Keratinocyte (primary cell): ENCODE results near the gene GPC5. TPM values are rescaled to one million over a fixed set of nuclear protein-coding genes. Genes with fewer than 3 reads are reported as not detected.

Experiments
- DNase-seq: peaks from one replicate; pipeline ENCODE4 v3.0.0-alpha.2; 2011; ENCODE audit warnings: low read depth, missing footprints, low spot score
- FAIRE-seq: peaks from 2 replicates; lab custom pipeline; 2011; peaks lifted over from hg19 to GRCh38; lab: Jason Lieb, UNC
- H2AFZ ChIP-seq: 2 replicates; pipeline ENCODE4 v1.6.0; 2012; ENCODE audit warnings: low read length, control low read depth, inconsistent platforms; ENCODE audit not compliant: control insufficient read depth
- H3K27ac ChIP-seq: 2 replicates; pipeline ENCODE4 v1.5.1; 2011; ENCODE audit warnings: low read length; ENCODE audit not compliant: control insufficient read depth, insufficient read depth
- H3K27me3 ChIP-seq: 3 replicates; pipeline ENCODE4 v1.6.0; 2011; ENCODE audit warnings: low read length; ENCODE audit not compliant: control insufficient read depth, insufficient read depth; ENCODE audit errors: extremely low read depth
- H3K36me3 ChIP-seq, 2 experiments: 2 replicates in 1 of 2; 3 replicates in 1 of 2; pipeline ENCODE4 v1.5.1; 2011; ENCODE audit warnings: low read length in 2 of 2, mild to moderate bottlenecking in 1 of 2; ENCODE audit not compliant: control insufficient read depth in 2 of 2, insufficient read depth in 2 of 2; ENCODE audit errors: extremely low read depth in 1 of 2
- H3K4me1 ChIP-seq: 3 replicates; pipeline ENCODE4 v1.5.1; 2011; ENCODE audit warnings: low read length; ENCODE audit not compliant: control insufficient read depth, insufficient read depth; ENCODE audit errors: extremely low read depth
- H3K4me2 ChIP-seq: 3 replicates; pipeline ENCODE4 v1.6.0; 2011; ENCODE audit warnings: low read depth, low read length; ENCODE audit not compliant: control insufficient read depth, insufficient read depth; ENCODE audit errors: extremely low read depth
- H3K4me3 ChIP-seq, 3 experiments: fragments of 200-600 bp in 1 of 3; sonication (generic) in 1 of 3; 2 replicates in 2 of 3; 3 replicates in 1 of 3; pipeline ENCODE4 v1.5.1; 2011 to 2016; ENCODE audit warnings: low read length in 3 of 3, mild to moderate bottlenecking in 3 of 3, control low read depth in 2 of 3, inconsistent platforms in 1 of 3, low read depth in 1 of 3, mixed read lengths in 1 of 3, mixed run types in 1 of 3, moderate library complexity in 1 of 3; ENCODE audit not compliant: control insufficient read depth in 2 of 3, insufficient read depth in 2 of 3; ENCODE audit errors: extremely low read depth in 1 of 3
- H3K79me2 ChIP-seq: 2 replicates; pipeline ENCODE4 v1.6.0; 2012; ENCODE audit warnings: low read length; ENCODE audit not compliant: control insufficient read depth, insufficient read depth
- H3K9ac ChIP-seq: 3 replicates; pipeline ENCODE4 v1.6.0; 2011; ENCODE audit warnings: low read length; ENCODE audit not compliant: control insufficient read depth, insufficient read depth; ENCODE audit errors: extremely low read depth
- H3K9me1 ChIP-seq: 3 replicates; pipeline ENCODE4 v1.6.0; 2011; ENCODE audit warnings: low read length; ENCODE audit not compliant: control insufficient read depth, insufficient read depth; ENCODE audit errors: extremely low read depth
- H3K9me3 ChIP-seq: 2 replicates; pipeline ENCODE4 v1.5.1; 2012; ENCODE audit warnings: low read depth, low read length; ENCODE audit not compliant: control insufficient read depth
- H4K20me1 ChIP-seq: 3 replicates; pipeline ENCODE4 v1.6.0; 2011; ENCODE audit warnings: low read length; ENCODE audit not compliant: control insufficient read depth, insufficient read depth; ENCODE audit errors: extremely low read depth
- EZH2 ChIP-seq: IDR thresholded peaks from one replicate; pipeline ENCODE4 v1.6.1; 2012; ENCODE audit warnings: inconsistent platforms, mild to moderate bottlenecking, low read length, moderate library complexity
- dilution Hi-C: fragments of 300-500 bp; cut with MboI; formaldehyde crosslinking; loops from one replicate; pipeline ENCODE4 v1.7.0; 2020; ENCODE audit warnings: low sequenced_read_pairs; ENCODE audit not compliant: extremely low pct_ligation_motif_present
- polyA plus RNA-seq, 5 experiments: library from polyadenylated mRNA; depleted of rRNA in 3 of 5; stranded (reverse) in 3 of 5; stranded (forward) in 1 of 5; unstranded in 1 of 5; fragments of >200 nt; gene quantifications; 1 replicate in 1 of 5; 2 replicates in 3 of 5; 3 replicates in 1 of 5; pipeline versions ENCODE4 v1.2.1 to v1.2.3, GENCODE V29; 2011 to 2012; ENCODE audit warnings: missing spikeins in 2 of 5, low read depth in 1 of 5, low replicate concordance in 1 of 5
- TF ChIP-seq, protein P1 (sequence below), 3 experiments: IDR thresholded peaks in 1 of 3; conservative IDR thresholded peaks in 1 of 3; optimal IDR thresholded peaks in 1 of 3; 2 replicates in 2 of 3; 3 replicates in 1 of 3; pipeline versions ENCODE3 to v1.5.1; 2011; ENCODE audit warnings: low read length in 3 of 3, mild to moderate bottlenecking in 3 of 3, moderate library complexity in 2 of 3, control low read depth in 1 of 3, inconsistent platforms in 1 of 3; ENCODE audit not compliant: insufficient read depth in 2 of 3; ENCODE audit errors: extremely low read depth in 1 of 3

GPC5 gene
- polyA plus RNA-seq, 1 donor (not counting 4 experiments of a cell fraction or from before 2014, with no cell fraction given) = 0.10 TPM

DNA sequence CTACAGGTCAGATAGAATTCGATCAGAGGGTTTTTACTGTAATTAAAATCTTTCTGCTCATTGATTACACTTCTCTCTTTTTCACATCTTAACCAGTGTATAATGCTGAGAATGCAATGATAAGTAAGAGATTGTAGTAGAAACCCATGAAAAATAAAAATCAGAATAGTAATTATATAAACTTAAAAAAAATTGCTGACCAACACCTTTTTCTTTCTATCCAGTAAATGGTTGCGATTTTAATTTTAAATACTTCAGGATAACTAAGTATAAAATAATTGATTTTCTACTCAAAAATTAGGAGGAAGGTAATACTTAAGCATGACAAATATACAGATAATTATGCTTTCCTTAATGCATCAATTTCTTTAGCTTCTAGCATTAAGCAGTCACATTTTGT, 917.6 kb downstream of the GPC5 start:
- DNase-seq = no peak
- Histone ChIP-seq H3K9me3 (no peaks in the 10 kb centered on the region), H3K79me2 (no peaks in the 10 kb centered on the region), H3K9ac (no peak overlapping the region), H3K9me1 (no peaks in the 10 kb centered on the region), H3K27me3 (no peaks in the 10 kb centered on the region), H3K4me1 (no peaks in the 10 kb centered on the region), H3K4me2 (no peak overlapping the region), H2AFZ (no peak overlapping the region), H3K27ac (no peak overlapping the region), H3K4me3 (no peak overlapping the region), H4K20me1 (no peaks in the 10 kb centered on the region), H3K36me3 (no peaks in the 10 kb centered on the region)
- FAIRE-seq = no peak
- TF ChIP-seq, protein P1, sequence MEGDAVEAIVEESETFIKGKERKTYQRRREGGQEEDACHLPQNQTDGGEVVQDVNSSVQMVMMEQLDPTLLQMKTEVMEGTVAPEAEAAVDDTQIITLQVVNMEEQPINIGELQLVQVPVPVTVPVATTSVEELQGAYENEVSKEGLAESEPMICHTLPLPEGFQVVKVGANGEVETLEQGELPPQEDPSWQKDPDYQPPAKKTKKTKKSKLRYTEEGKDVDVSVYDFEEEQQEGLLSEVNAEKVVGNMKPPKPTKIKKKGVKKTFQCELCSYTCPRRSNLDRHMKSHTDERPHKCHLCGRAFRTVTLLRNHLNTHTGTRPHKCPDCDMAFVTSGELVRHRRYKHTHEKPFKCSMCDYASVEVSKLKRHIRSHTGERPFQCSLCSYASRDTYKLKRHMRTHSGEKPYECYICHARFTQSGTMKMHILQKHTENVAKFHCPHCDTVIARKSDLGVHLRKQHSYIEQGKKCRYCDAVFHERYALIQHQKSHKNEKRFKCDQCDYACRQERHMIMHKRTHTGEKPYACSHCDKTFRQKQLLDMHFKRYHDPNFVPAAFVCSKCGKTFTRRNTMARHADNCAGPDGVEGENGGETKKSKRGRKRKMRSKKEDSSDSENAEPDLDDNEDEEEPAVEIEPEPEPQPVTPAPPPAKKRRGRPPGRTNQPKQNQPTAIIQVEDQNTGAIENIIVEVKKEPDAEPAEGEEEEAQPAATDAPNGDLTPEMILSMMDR (optimal IDR thresholded peaks at IDR 0.05 in 1 of 3, IDR thresholded peaks at IDR 0.05 in 1 of 3, conservative IDR thresholded peaks at IDR 0.05 in 1 of 3; ENCODE audit: extremely low read depth in 1 of 3, insufficient read depth in 2 of 3, low read length in 3 of 3) = no peak
- no peak for TF ChIP-seq EZH2
- dilution Hi-C loops = no loop called here

DNA sequence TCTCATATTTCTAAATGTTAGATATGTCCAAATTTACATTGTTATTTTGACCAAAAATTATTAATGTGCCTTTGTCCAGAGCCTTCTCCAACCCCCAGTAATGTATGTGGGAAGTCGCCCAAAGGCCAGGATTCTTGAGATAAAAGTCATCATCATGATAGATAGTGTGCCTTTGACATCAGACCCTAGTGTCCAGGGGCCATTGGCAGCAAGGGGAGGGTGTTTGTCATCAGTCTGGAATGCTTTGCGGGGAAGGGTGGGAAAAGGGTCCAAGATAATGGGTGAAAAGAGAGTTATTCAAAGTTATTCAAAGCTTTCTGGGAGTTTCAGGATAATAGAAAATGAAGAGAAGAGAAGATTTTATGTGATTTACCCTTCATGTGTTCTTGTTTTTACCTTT, 918.6 kb downstream of the GPC5 start:
- Histone ChIP-seq H3K9ac (no peak overlapping the region), H2AFZ (no peak overlapping the region), H3K79me2 (no peaks in the 10 kb centered on the region), H3K4me1 (no peaks in the 10 kb centered on the region), H3K9me3 (no peaks in the 10 kb centered on the region), H3K9me1 (no peaks in the 10 kb centered on the region), H3K4me2 (no peak overlapping the region), H3K4me3 (no peak overlapping the region), H3K36me3 (no peaks in the 10 kb centered on the region), H4K20me1 (no peaks in the 10 kb centered on the region), H3K27ac (no peak overlapping the region), H3K27me3 (no peaks in the 10 kb centered on the region)
- no peak for TF ChIP-seq EZH2
- TF ChIP-seq, protein P1 (optimal IDR thresholded peaks at IDR 0.05 in 1 of 3, IDR thresholded peaks at IDR 0.05 in 1 of 3, conservative IDR thresholded peaks at IDR 0.05 in 1 of 3; ENCODE audit: extremely low read depth in 1 of 3, insufficient read depth in 2 of 3, low read length in 3 of 3) = no peak
- FAIRE-seq (no peak), DNase-seq (no peak)
- dilution Hi-C loops = no loop called here
